ENCODE results near the gene BEX2. TPM values are rescaled to one million over a fixed set of nuclear protein-coding genes. Genes with fewer than 3 reads are reported as not detected.
A peak's percentile ranks its signal among the peaks of the same experiment; 100 is the strongest.

BEX2 gene
- polyA plus RNA-seq, 3 donors: 0.22 to 0.75 (median 0.66) TPM

GRCh38 chrX:103356130-103356798 is 45.5 kb upstream of the BEX2 start, which contains the start of gene TCEAL9:
Gene TCEAL9, plus strand, starts transcription at chrX:103356506. Its CDS starts 1,179 bp downstream, at chrX:103357685.
- no peaks in the 10 kb centered on the region for H3K27me3 ChIP-seq (ENCODE audit: control insufficient read depth in 2 of 2, insufficient read depth in 2 of 2, low read length in 2 of 2)
- peak within 1 kb of the TSS; percentile 87 to 93 for H3K4me3 Mint-ChIP-seq
- no peaks in the 10 kb centered on the region for H4K20me1 ChIP-seq (ENCODE audit: insufficient read depth, low read length)
- peak within 1 kb of the TSS; percentile 54 for H3K9ac ChIP-seq (ENCODE audit: insufficient read depth, low read length, poor library complexity, severe bottlenecking)
- no peaks in the 10 kb centered on the region for H3K79me2 ChIP-seq (ENCODE audit: insufficient read depth, low read length)
- intact Hi-C loops (cut with micrococcal nuclease): no loop called here
- peak within 1 kb of the TSS in 4 of 7 donors; percentile 40 to 83 (median 56) for H3K27ac Mint-ChIP-seq
- H3K27ac ChIP-seq (ENCODE audit: low read depth in 1 of 2, low read length in 2 of 2): peak within 1 kb of the TSS in 1 of 2 donors; percentile 48
- TF ChIP-seq CTCF (IDR thresholded peaks at IDR 0.05): no peak
- no peaks in the 10 kb centered on the region for H3K9me3 ChIP-seq (replicated peaks in 1 of 2; ENCODE audit: control insufficient read depth in 1 of 2, insufficient read depth in 1 of 2, low read length in 2 of 2)
- H3K36me3 Mint-ChIP-seq: no peaks in the 10 kb centered on the region
- H3K36me3 ChIP-seq (replicated peaks in 1 of 2; ENCODE audit: control insufficient read depth in 1 of 2, insufficient read depth in 2 of 2, low read length in 2 of 2): no peaks in the 10 kb centered on the region
- WGBS (ENCODE audit: insufficient coverage): 12% methylated on average over 7 of the region's 18 CpGs
- H3K4me1 Mint-ChIP-seq: peaks cover 17% of the 10 kb centered on the region
- peak within 1 kb of the TSS; percentile 65 to 83 (median 70) for H3K4me3 ChIP-seq (replicated peaks in 1 of 3; ENCODE audit: low read depth in 2 of 3, low read length in 3 of 3)
- peak within 1 kb of the TSS; percentile 87 for H2AFZ ChIP-seq (ENCODE audit: insufficient read depth, low read depth, low read length, poor library complexity, severe bottlenecking)
- peaks cover 0 to 1% (median 0%) of the 10 kb centered on the region in 7 donors for H3K9me3 Mint-ChIP-seq
- H3K4me1 ChIP-seq (ENCODE audit: control insufficient read depth in 1 of 2, insufficient read depth in 2 of 2, low read length in 2 of 2): peaks cover 6% of the 10 kb centered on the region in 2 donors
- DNase-seq: peak in 1 of 3 donors; percentile 31
- peak within 1 kb of the TSS; percentile 89 for H3K4me2 ChIP-seq (replicated peaks; ENCODE audit: extremely low read depth, low read length, poor library complexity, severe bottlenecking)
- H3K27me3 Mint-ChIP-seq (ENCODE audit: low read depth in 3 of 3): peaks cover 0 to 7% (median 0%) of the 10 kb centered on the region in 3 donors

- Histone ChIP-seq H3K36me3 (replicated peaks in 1 of 2; ENCODE audit: control insufficient read depth in 1 of 2, insufficient read depth in 2 of 2, low read length in 2 of 2) (no peaks in the 10 kb centered on the region), H3K79me2 (ENCODE audit: insufficient read depth, low read length) (no peaks in the 10 kb centered on the region), H4K20me1 (ENCODE audit: insufficient read depth, low read length) (no peaks in the 10 kb centered on the region), H2AFZ (ENCODE audit: insufficient read depth, low read depth, low read length, poor library complexity, severe bottlenecking) (no peak overlapping the region), H3K4me3 (replicated peaks in 1 of 3; ENCODE audit: low read depth in 2 of 3, low read length in 3 of 3) (no peak overlapping the region), H3K4me2 (replicated peaks; ENCODE audit: extremely low read depth, low read length, poor library complexity, severe bottlenecking) (no peak overlapping the region), H3K27ac (ENCODE audit: low read depth in 1 of 2, low read length in 2 of 2) (no peak overlapping the region), H3K9me3 (replicated peaks in 1 of 2; ENCODE audit: control insufficient read depth in 1 of 2, insufficient read depth in 1 of 2, low read length in 2 of 2) (no peaks in the 10 kb centered on the region), H3K27me3 (ENCODE audit: control insufficient read depth in 2 of 2, insufficient read depth in 2 of 2, low read length in 2 of 2) (peaks cover 0 to 6% of the 10 kb centered on the region in 2 donors), H3K4me1 (ENCODE audit: control insufficient read depth in 1 of 2, insufficient read depth in 2 of 2, low read length in 2 of 2) (no peaks in the 10 kb centered on the region), H3K9ac (ENCODE audit: insufficient read depth, low read length, poor library complexity, severe bottlenecking) (no peak overlapping the region)
- Mint-ChIP-seq H3K27ac (no peak overlapping the region), H3K36me3 (no peaks in the 10 kb centered on the region), H3K9me3 (no peaks in the 10 kb centered on the region), H3K4me3 (no peak overlapping the region), H3K27me3 (ENCODE audit: low read depth in 3 of 3) (peaks cover 0 to 2% (median 0%) of the 10 kb centered on the region in 3 donors), H3K4me1 (no peaks in the 10 kb centered on the region)
- 89% methylated on average over 17 of the region's 29 CpGs for WGBS (ENCODE audit: insufficient coverage)
- DNase-seq: no peak
- no peak for TF ChIP-seq CTCF (IDR thresholded peaks at IDR 0.05)
- intact Hi-C loops (cut with micrococcal nuclease): loop anchor here (10.0 kb wide), 2 partner anchors 97 to 117 kb away; no protein-coding TSS in a partner anchor
Observed at GRCh38 chrX:103347682-103348397, 37.0 kb upstream of the BEX2 start.

Data from CD14-positive monocyte (primary cell).